DMS 273 (cell line): ENCODE data around the gene MRPL28.
"Not testable (repeated sequence)": the region's sequence is repeated elsewhere in the genome, so short reads cannot be mapped to it uniquely, and the experiment has no call there.

Experiments
- DNase-seq: peaks from one replicate; lab custom pipeline; 2025; ENCODE audit not compliant: unreplicated experiment; lab: John Stamatoyannopoulos, UW

MRPL28 gene

DNA sequence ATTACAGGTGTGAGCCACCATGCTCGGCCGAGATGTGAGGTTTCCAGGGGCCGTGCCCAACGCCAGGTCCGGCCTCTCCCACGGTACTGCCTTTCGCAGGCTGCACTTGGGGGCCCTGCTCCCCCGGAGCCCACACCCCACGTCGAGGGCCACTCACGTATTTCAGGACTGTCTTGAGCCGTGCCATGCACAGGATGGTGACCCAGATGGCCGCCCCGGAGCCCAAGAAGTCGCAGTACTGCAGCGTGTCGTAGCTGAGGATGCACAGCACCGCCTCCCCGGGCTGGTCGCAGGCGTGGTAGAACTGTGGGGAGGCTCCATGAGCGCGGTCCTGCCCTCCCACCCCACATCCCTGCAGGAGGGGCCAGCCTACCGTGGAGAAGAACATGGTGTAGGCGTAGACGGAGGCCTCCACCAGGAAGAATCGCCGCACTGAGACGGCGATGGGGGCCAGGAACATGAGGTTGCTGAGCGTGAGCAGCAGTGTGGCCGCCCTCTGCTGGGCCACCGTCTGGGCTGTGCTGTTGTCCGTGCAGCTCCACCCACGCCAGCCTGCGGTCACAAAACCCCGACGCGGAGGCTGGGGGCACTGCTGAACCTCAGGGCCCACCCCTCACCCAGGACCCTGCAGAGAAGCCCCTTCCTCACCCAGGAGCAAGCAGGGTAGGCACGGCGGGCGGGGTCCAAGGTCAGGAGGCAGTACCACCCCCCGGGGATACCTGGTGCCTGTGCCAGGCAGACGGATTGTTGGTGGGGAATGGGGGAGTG, 3.7 kb upstream of the MRPL28 start:
- DNase-seq = no peak

- DNase-seq = no peak
Observed at GRCh38 chr16:373020-373598, 2.8 kb upstream of the MRPL28 start.

DNA sequence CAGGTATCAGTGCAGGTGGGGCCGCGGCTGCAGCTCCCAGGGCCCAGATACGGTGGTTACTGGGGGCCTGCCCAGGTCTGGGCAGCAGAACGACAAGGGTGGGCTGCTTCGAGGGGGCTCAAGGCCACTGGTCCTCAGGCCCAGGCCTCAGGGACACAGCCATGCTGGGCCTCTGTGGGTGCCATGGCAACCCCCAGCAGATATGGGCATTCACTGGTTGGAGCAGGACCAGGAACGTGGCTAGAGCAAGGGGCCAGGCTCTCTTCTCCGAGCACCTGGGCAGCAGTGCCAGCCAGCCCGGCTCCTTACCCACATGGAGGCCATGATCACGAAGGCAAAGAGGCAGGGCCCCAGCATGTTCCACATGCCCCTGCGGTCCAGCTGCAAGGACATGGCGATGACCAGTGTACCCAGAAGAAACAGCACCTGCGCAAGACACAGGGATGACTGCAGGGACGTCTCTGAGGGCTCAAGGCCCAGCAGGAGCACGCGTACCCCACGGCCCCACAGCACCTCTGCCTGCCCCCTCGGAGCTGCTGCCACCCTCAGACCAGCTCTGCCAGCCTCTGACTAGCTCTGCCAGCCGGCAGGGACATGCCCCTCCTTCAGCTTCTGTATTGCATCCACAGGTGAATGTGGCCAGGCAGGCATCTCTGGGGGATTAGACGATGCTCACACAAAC, 2.1 kb upstream of the MRPL28 start:
- no peak for DNase-seq

GRCh38 chr16:371515-372301, 1.4 kb upstream of the MRPL28 start:
- no peak for DNase-seq

GRCh38 chr16:370979-371514, 709 bp upstream of the MRPL28 start:
- no peak for DNase-seq

DNA sequence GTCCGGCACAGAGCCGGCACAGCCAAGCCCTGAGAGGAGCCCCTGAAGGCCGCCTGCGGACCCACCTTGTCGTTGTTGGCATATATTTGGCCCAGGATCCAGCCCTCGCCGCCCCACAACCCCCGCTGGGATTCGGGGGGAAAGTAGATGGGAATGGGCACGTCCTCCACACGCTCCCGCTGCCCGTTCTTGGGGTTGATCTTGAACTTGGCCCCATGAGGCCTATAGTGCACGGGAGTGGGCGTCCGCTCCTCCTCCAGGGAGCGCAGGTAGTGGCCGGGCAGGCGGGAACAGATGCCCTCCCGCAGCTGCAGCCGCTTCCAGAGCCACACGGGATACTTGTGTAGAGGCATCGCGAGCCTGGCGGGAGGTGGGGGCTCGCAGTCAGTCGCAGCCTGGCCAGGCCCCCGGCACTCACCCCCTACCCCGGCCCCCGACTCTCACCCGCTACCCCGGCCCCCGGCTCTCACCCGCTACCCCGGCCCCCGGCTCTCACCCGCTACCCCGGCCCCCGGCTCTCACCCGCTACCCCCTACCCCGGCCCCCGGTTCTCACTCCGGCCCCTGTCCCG, 387 bp downstream of the MRPL28 start:
- peak; percentile 52 for DNase-seq

DNA sequence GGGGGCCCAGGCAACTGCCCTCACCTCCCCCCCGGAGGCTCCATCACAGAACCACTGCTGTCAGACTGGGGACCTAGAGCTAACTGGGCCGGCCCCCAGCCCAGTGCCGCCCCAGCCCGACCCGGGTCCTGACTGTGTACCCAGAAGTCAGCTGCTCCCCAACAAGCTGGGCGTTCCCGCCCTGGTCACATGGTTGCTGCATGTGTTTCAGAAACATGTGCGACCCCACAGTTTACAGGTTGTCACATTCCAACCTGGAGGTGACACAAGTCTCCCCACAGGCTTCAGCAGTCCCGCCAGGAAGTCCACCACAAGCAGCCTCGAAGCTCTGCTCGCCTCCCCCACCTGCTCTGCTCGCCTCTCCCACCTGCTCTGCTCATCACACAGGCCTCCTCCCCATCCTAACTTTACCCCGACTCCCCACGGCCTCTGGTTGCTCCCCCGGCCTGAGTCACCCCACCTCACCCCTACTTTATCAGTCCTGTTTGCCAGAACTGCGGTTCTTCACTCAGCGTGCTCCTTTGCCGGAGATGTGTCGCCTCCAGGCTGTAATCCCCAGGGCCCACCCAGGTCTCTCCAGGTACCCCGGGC, 968 bp downstream of the MRPL28 start:
- no peak for DNase-seq

DNA sequence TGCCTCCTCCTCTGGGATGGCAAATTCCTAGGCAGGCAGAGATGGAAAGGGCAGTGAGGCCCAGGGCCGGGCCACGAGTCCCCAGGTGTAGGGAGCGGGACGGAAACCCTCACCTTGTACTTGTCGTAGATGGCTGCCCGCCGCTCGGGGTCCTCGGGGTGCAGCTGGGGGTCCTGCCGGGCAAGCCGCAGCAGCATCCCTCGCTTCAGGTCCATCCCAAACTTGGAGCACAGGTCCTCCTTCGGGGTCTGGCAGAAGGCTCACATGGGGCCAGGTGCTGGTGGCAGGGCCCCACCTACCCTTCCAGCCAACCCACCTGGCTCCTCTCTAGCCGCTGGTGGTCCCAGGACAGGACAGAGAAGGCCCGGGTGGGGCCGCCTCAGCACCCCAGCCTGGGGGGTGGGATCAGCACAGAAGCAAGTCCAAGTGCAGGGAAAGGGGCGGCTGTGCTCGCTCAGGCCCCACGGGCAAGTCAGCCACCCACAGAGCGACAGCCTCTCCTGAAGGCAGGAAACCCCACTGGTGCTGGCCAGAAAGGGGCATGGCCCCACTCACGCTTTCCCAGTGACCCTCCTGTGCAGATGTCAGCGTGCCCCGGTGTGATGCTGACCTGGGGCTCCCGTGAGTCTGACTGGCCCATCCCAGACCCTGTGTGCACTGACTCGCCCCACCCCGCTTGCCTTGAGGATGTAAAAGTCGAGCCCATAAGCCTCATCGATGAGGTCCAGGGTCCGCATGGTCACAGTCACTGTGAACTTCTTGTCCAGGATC, 1.8 kb downstream of the MRPL28 start:
- DNase-seq = no peak

- no peak for DNase-seq
Observed at GRCh38 chr16:367333-367903, 2.9 kb downstream of the MRPL28 start.

GRCh38 chr16:366476-366875, 3.9 kb downstream of the MRPL28 start:
- DNase-seq = no peak

GRCh38 chr16:364595-365491, 5.5 kb downstream of the MRPL28 start:
- peak; percentile 34 for DNase-seq

DNA sequence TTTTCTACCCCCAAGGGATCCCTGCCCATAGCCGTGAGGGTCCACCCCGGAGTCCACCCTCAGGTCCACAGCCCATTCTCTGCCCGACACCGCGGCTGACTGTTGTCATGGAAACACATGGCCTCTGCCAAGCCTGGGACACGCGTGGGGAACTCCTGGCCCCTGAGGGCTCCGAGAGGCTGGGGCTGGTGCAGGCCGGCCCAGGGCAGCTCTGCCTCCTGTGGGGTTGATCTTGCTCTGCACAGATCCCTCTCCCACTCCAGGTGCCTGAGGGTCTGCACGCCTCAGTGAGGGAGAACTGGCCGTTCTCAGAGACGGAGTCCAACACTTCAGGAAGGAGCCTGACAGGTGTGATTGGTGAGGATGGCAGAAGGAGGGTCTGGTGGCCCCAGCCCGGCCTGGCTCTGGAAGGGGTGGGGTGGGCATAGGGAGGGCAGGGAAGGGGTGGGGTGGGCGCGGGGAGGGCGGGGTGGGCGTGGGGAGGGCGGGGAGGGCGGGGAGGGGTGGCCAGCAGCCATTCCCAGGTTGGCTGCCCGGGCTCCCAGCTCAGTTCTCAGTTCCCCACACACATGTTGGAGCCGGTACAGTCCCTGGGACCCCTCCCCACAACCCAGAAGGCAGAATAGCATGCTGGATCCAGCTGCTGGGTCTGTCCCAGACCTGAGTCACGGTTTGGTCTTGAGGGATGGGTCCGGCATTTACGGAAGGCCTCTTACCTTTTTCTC, 6.4 kb downstream of the MRPL28 start:
- no peak for DNase-seq

DNA sequence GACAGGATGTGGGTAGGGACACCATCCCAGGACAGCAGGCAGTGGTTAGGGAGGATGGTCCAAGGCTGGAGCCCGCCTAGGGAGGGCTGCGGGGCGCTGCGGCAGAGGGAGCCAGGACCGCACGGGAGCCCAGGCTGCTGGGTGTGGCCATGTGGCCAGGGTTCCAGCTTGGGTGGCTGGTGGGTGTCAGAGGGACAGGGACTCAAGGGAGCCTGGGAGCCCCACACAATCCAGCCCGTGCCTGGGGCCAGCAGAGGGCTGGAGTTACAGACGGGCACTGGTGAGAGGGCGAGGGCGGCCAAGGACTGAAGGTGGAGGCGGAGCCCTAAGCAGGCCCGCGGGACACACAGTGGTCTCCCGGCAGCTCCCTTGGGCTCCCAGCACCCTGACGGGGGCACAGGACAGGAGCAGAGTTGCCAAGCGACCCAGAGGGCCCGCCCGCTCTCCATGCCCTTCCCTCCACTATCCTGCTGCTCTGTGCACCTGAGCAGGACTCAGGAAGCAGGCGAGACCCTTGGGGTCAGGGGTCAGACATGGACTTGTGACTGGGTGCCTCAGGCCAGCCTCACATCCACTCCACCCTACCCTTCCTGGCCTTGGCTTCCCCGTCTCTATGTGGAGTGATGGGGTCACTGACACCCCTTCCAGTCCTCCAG, 7.1 kb downstream of the MRPL28 start:
- no peak for DNase-seq

DNA sequence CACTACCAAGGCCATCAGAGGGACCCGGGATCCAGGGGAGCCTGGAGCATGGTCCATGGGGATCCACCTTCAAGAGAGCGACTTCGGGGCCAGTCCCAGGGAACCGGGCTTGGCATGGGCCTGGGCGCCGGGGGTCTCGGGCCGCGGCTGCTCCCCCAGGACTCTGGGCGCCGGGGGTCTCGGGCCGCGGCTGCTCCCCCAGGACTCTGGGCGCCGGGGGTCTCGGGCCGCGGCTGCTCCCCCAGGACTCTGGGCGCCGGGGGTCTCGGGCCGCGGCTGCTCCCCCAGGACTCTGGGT, 7.7 kb downstream of the MRPL28 start:
- not testable (repeated sequence) for DNase-seq

DNA sequence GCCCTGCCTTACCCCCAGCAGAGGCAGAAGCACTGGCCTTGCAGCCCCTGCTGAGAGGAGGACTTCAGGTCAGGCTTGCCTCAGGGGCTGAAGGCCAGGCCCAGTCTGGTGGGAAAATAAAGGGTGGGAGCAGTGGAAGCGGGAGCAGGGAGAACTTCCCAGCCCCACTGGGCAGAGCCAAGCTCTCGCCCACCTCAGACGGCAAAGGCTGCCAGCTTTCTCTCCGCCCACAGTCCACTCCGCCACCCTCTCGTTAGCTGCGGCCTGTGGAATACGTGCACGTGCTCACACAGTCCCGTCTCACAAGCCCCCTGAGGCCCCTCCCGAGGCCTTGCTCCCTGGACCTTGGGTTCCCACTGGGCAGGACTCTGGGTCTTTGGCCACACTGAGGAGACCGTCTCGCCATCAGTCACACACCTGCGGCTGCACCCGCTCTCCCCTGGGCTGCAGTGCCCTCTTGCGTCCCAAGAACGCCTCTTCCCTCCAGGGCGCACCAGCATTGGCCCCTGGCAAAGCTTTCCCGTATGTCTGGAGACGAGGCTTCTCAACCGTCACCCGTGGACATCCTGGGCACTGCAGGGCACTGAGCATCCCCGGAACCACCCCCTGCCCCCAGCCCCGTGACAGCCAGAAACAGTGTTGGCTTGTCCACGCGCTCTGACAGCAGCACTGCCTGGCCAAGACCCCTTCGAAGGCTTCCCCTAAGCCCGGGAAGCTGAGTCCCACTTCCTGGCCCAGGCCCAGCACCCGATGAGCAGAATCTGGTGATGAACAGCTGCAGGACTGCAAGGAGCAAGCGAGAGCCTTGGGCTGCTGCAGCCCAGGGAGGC, 8.3 kb downstream of the MRPL28 start:
- peak; percentile 94 for DNase-seq

GRCh38 chr16:361341-361871, 8.9 kb downstream of the MRPL28 start:
- DNase-seq = peak; percentile 53
